ENCODE measurements around the gene PKLR.

GRCh38 chr1:155284476-155284875 lies 16.8 kb downstream of the PKLR start:
- no peak for TF ChIP-seq CTCF (IDR thresholded peaks at IDR 0.05 in 8 of 11, conservative IDR thresholded peaks at IDR 0.05 in 3 of 11)
- TF ChIP-seq POLR2AphosphoS5 (IDR thresholded peaks at IDR 0.05): no peak
- no peak for TF ChIP-seq POLR2A (IDR thresholded peaks at IDR 0.05)

Data from spleen (tissue), 7 donors.